GM19467 (cell line): ENCODE measurements around the gene IFITM2.
"Not testable (repeated sequence)": the region's sequence is repeated elsewhere in the genome, so short reads cannot be mapped to it uniquely, and the experiment has no call there.

Experiments
- ATAC-seq: cut with Tn5 transposase; IDR thresholded peaks from one replicate; pipeline ENCODE4 v1.9.1; 2021; ENCODE audit warnings: mild to moderate bottlenecking, moderate library complexity; ENCODE audit not compliant: unreplicated experiment

Gene IFITM2

GRCh38 chr11:281486-282161 lies 26.0 kb upstream of the IFITM2 start:
- no peak for ATAC-seq

- ATAC-seq = no peak
These were observed 25.4 kb upstream of the IFITM2 start for GRCh38 chr11:282171-282570.

GRCh38 chr11:282630-283360 lies 24.8 kb upstream of the IFITM2 start:
- no peak for ATAC-seq

- ATAC-seq = no peak
These were observed 24.1 kb upstream of the IFITM2 start for GRCh38 chr11:283405-284104.

- no peak for ATAC-seq
These were observed 23.3 kb upstream of the IFITM2 start for GRCh38 chr11:284105-285020.

- no peak for ATAC-seq
These were observed 22.4 kb upstream of the IFITM2 start for GRCh38 chr11:285021-285893.

GRCh38 chr11:285894-286220 lies 21.8 kb upstream of the IFITM2 start:
- ATAC-seq = no peak

GRCh38 chr11:286977-287820 lies 20.4 kb upstream of the IFITM2 start:
- ATAC-seq = not testable (repeated sequence)

GRCh38 chr11:287821-288477 lies 19.7 kb upstream of the IFITM2 start:
- ATAC-seq = no peak

- ATAC-seq = no peak
These were observed 18.9 kb upstream of the IFITM2 start, which contains the start of gene PGGHG for GRCh38 chr11:288478-289397. Gene PGGHG, plus strand, starts transcription at chr11:289126. Its CDS starts 691 bp downstream, at chr11:289817.

- no peak for ATAC-seq
These were observed 18.3 kb upstream of the IFITM2 start for GRCh38 chr11:289398-289711.

- no peak for ATAC-seq
These were observed 17.6 kb upstream of the IFITM2 start for GRCh38 chr11:289712-290620.

- no peak for ATAC-seq
These were observed 16.9 kb upstream of the IFITM2 start for GRCh38 chr11:290621-291231.

- ATAC-seq = no peak
These were observed 16.1 kb upstream of the IFITM2 start for GRCh38 chr11:291281-292210.
